AG04449 (cell line): ENCODE measurements around the gene ASB15.

Experiments
- CTCF ChIA-PET: fragments of 350-600 bp; formaldehyde crosslinking; extraction: SDS; loops from one replicate; lab custom pipeline; 2021; ENCODE audit warnings: antibody characterized with exemption; lab: Yijun Ruan, JAX
- POLR2A ChIA-PET: fragments of 400-600, 350-600 bp; formaldehyde crosslinking; extraction: SDS; loops from one replicate; lab custom pipeline; 2020; ENCODE audit warnings: antibody characterized with exemption, inconsistent platforms; lab: Yijun Ruan, JAX
- DNase-seq: peaks from one replicate; pipeline ENCODE4 v3.0.0-alpha.2; 2010; ENCODE audit warnings: low read depth, low spot score
- H3K4me3 ChIP-seq: 2 replicates; pipeline ENCODE4 v1.5.1; 2011; ENCODE audit warnings: low read depth, mild to moderate bottlenecking, control low read depth, low read length
- CTCF ChIP-seq: IDR thresholded peaks from one replicate; pipeline ENCODE4 v1.5.1; 2011; ENCODE audit warnings: mild to moderate bottlenecking, moderate library complexity, low read length, control low read depth, inconsistent platforms; ENCODE audit not compliant: insufficient read depth; ENCODE audit errors: missing control alignments

Gene ASB15

DNA sequence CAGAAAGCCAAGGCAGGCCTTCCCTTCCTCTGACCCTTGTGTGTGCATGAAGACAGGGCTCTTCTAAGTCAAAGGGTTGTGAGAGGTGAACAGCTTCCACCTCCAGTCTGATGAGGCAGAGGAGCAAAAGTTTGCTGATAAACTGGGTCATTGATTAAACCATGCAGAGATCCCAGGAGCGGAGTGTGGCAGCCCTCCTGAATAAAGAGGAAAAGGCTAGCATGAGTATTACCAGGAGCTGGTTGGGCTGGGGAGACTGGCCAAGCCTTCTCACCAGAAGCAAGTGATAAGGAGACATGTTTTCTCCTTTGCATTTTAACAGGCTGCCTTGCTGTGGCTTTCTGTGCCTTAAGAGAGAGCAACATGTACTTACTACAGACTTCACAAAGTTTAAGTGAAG lies 64.3 kb downstream of the ASB15 start:
- no peak for TF ChIP-seq CTCF
- DNase-seq = no peak
- ChIA-PET POLR2A (no interaction called here), CTCF (interaction anchor here (1.9 kb wide), 1 partner anchor 16 kb away, joined by 7 read pairs; no protein-coding TSS in a partner anchor)
- H3K4me3 ChIP-seq = no peak overlapping the region

DNA sequence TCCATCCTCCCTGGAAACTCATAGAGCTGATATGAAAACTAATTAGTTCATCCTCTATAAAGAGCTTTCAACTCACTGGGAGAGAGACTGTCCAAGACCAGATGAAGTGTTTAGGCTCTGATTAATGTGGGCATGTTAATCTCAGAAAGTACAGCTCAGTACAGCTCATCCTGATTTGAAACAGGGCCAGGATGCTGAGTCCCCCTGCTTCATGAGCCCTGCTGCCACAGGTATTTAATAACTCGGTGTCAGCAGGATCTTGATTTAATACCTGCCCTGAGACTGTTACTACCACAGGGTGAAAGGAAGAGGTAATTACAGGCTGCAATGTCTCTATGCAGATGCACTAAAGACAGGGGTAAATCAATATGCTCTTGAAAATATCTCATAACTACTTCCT lies 64.9 kb downstream of the ASB15 start:
- CTCF ChIA-PET = interaction anchor here (1.9 kb wide), 1 partner anchor 16 kb away, joined by 7 read pairs; no protein-coding TSS in a partner anchor
- no peak overlapping the region for H3K4me3 ChIP-seq
- TF ChIP-seq CTCF = no peak
- DNase-seq = no peak
- POLR2A ChIA-PET = no interaction called here

DNA sequence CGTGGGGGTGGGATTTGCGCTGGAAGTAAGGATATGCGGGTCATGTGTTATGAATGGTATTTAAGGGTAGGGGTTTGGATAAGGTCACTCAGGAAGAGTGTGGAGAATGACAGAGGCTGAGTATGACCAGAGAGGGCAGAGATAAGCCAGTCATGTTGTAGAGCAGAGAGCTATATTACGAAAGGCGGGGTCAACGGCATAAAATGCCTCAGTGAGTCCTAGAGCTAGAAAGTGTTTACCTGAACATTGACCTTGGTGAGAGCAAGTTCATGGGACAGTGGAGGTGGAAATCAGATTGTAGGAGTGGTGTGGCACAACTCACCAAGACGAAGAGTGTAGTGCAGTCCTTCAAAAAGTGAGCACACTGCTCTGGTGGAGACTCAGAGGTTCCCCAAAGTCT lies 67.9 kb downstream of the ASB15 start:
- no peak for TF ChIP-seq CTCF
- no peak for DNase-seq
- no peak overlapping the region for H3K4me3 ChIP-seq
- ChIA-PET CTCF (interaction anchor here (1.0 kb wide), 2 partner anchors 175 to 196 kb away, joined by 3 read pairs; no protein-coding TSS in a partner anchor), POLR2A (no interaction called here)

- ChIA-PET POLR2A (no interaction called here), CTCF (interaction anchor here (1.2 to 2.4 kb wide), 2 partner anchors 28 to 192 kb away, joined by 3 to 14 read pairs; no protein-coding TSS in a partner anchor)
- no peak for DNase-seq
- no peak for TF ChIP-seq CTCF
- no peak overlapping the region for H3K4me3 ChIP-seq
These were observed 71.6 kb downstream of the ASB15 start for GRCh38 chr7:123673137-123673732.

DNA sequence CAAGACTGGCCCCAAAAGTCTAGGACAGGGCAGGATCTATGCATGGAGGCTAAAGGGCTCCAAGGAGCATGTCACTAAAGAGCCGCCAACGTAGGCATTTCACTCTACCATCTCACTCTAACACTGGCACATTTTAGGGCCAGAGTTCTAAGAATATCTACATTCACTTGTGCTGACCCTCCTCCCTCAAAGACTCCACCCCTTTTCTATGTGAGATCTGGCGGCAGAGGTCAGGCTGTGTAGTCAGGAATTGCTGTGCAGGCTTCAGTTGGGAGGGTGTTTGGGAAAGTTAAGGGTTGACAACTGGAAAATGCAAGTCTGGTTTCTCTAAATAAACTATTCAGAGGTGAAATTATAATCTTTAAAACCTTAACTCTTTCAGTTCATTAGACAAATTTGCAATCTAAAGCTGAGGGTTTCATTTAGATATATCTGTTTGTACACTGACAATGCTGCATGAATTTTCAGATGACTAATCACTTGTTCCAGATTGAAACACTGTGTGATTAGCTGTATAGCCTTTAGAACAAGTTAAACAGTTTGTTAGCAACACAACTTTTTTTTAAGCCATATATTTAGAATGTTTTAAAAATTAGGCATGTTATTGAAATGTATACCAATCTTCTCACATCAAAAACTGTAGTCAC lies 72.3 kb downstream of the ASB15 start:
- ChIA-PET POLR2A (no interaction called here), CTCF (interaction anchor here (0.9 to 2.4 kb wide), 4 partner anchors 29 to 191 kb away, joined by 3 to 14 read pairs (median 4); no protein-coding TSS in a partner anchor)
- H3K4me3 ChIP-seq = no peak overlapping the region
- DNase-seq = no peak
- no peak for TF ChIP-seq CTCF
